ENCODE results near the gene MOB1A. TPM values are rescaled to one million over a fixed set of nuclear protein-coding genes. Genes with fewer than 3 reads are reported as not detected.

Gene MOB1A
- total RNA-seq, 1 experiment from 2014 or later: 95.1 TPM

GRCh38 chr2:74219846-74220486 is 41.3 kb upstream of the MOB1A start:
- H3K23ac ChIP-seq (ENCODE audit: insufficient read length, low read depth, low read length): no peak overlapping the region
- H3K79me1 ChIP-seq (ENCODE audit: insufficient read depth, low read depth, low read length, poor library complexity, severe bottlenecking): no peaks in the 10 kb centered on the region
- no peak overlapping the region for H3K4ac ChIP-seq (ENCODE audit: low read depth, low read length)
- H3K9ac ChIP-seq (ENCODE audit: extremely low read depth, insufficient read length, low read length): no peak overlapping the region
- H4K5ac ChIP-seq (ENCODE audit: insufficient read length, low read depth, low read length): no peak overlapping the region
- H2AK5ac ChIP-seq (ENCODE audit: insufficient read length, low read length): no peak overlapping the region
- H2BK15ac ChIP-seq (ENCODE audit: low read depth, low read length): no peak overlapping the region
- H3K14ac ChIP-seq (ENCODE audit: insufficient read depth, low read length): no peak overlapping the region
- H3K18ac ChIP-seq (ENCODE audit: insufficient read length, low read depth, low read length): no peak overlapping the region
- no peaks in the 10 kb centered on the region for H3K9me3 ChIP-seq (ENCODE audit: control insufficient read depth, low read depth, low read length)
- TF ChIP-seq, protein P1, sequence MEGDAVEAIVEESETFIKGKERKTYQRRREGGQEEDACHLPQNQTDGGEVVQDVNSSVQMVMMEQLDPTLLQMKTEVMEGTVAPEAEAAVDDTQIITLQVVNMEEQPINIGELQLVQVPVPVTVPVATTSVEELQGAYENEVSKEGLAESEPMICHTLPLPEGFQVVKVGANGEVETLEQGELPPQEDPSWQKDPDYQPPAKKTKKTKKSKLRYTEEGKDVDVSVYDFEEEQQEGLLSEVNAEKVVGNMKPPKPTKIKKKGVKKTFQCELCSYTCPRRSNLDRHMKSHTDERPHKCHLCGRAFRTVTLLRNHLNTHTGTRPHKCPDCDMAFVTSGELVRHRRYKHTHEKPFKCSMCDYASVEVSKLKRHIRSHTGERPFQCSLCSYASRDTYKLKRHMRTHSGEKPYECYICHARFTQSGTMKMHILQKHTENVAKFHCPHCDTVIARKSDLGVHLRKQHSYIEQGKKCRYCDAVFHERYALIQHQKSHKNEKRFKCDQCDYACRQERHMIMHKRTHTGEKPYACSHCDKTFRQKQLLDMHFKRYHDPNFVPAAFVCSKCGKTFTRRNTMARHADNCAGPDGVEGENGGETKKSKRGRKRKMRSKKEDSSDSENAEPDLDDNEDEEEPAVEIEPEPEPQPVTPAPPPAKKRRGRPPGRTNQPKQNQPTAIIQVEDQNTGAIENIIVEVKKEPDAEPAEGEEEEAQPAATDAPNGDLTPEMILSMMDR (conservative IDR thresholded peaks at IDR 0.05): no peak
- no peak overlapping the region for H3K56ac ChIP-seq (ENCODE audit: insufficient read length, low read depth, low read length)
- H3K27ac ChIP-seq (ENCODE audit: insufficient read length, low read depth, low read length): no peak overlapping the region
- H3K4me3 Mint-ChIP-seq: no peak overlapping the region
- no peaks in the 10 kb centered on the region for H3K79me2 ChIP-seq (ENCODE audit: insufficient read depth, low read length)
- peak overlapping the region in 1 of 3 experiments; percentile 67; a peak in 1 of 7 replicates for H3K27ac Mint-ChIP-seq
- peaks cover 1% of the 10 kb centered on the region for H3K27me3 Mint-ChIP-seq (ENCODE audit: low read depth)
- peaks cover 3 to 4% of the 10 kb centered on the region in 2 experiments; a peak in 2 of 4 replicates for H3K4me1 Mint-ChIP-seq
- no peak overlapping the region for H2BK20ac ChIP-seq (ENCODE audit: low read depth, low read length, poor library complexity, severe bottlenecking)
- DNase-seq: no peak
- no peak overlapping the region for H4K8ac ChIP-seq (replicated peaks; ENCODE audit: insufficient read length, low read depth, low read length)
- H2AFZ ChIP-seq (ENCODE audit: low read length): no peak overlapping the region
- peaks cover 18 to 59% (median 44%) of the 10 kb centered on the region in 3 experiments; a peak in 6 of 7 replicates for H3K36me3 Mint-ChIP-seq (ENCODE audit: insufficient read depth in 1 of 3, low read depth in 3 of 3)
- no peak overlapping the region for H4K91ac ChIP-seq (ENCODE audit: insufficient read length, low read depth, low read length)
- H3T11ph ChIP-seq (ENCODE audit: low read length): no peak overlapping the region
- H2BK120ac ChIP-seq (ENCODE audit: low read depth, low read length, poor library complexity, severe bottlenecking): no peak overlapping the region
- no peaks in the 10 kb centered on the region for H3K4me1 ChIP-seq (ENCODE audit: insufficient read depth, low read length)
- H4K20me1 ChIP-seq (ENCODE audit: control insufficient read depth, insufficient read depth, insufficient read length): no peaks in the 10 kb centered on the region
- no peak overlapping the region for H2BK5ac ChIP-seq (ENCODE audit: insufficient read length, low read length)
- no peaks in the 10 kb centered on the region for H3K27me3 ChIP-seq (ENCODE audit: insufficient read depth, low read length)
- H3K4me2 ChIP-seq (ENCODE audit: insufficient read depth, insufficient read length, low read length): no peak overlapping the region
- no peaks in the 10 kb centered on the region for H3K23me2 ChIP-seq (ENCODE audit: insufficient read length, low read depth, low read length, poor library complexity, severe bottlenecking)
- H2BK12ac ChIP-seq (ENCODE audit: insufficient read length, low read depth, low read length): no peak overlapping the region
- no peaks in the 10 kb centered on the region for H3K9me3 Mint-ChIP-seq
- WGBS (ENCODE audit: extremely low coverage, insufficient read length, low lambda C conversion rate): no CpG with 5 or more reads among the region's 5 CpGs

All from H9 (cell line).